ENCODE measurements around the gene PSORS1C2.

GRCh38 chr6:31132806-31133205, 6.1 kb downstream of the PSORS1C2 start:
- TF ChIP-seq FOXA2 (IDR thresholded peaks at IDR 0.05) (no peak), CTCF (IDR thresholded peaks at IDR 0.05; ENCODE audit: low read depth, low read length, missing input control) (no peak), JUND (IDR thresholded peaks at IDR 0.05) (no peak), GABPA (IDR thresholded peaks at IDR 0.05 in 1 of 2, conservative IDR thresholded peaks at IDR 0.05 in 1 of 2) (no peak), EGR1 (IDR thresholded peaks at IDR 0.05; ENCODE audit: low read depth in 2 of 2) (no peak), RXRA (IDR thresholded peaks at IDR 0.05) (no peak), TAF1 (conservative IDR thresholded peaks at IDR 0.05) (no peak), REST (IDR thresholded peaks at IDR 0.05) (no peak), MAX (IDR thresholded peaks at IDR 0.05) (no peak), SP1 (IDR thresholded peaks at IDR 0.05) (no peak)

Data from liver (tissue), 3 donors.